Progenitor cell of endocrine pancreas (in vitro differentiated cells): ENCODE results near the gene RNF25. TPM values are rescaled to one million over a fixed set of nuclear protein-coding genes. Genes with fewer than 3 reads are reported as not detected.

Experiments used
- DNase-seq: peaks from one replicate; pipeline ENCODE4 v3.0.0; 2021; ENCODE audit warnings: low spot score; ENCODE audit not compliant: unreplicated experiment
- H3K27ac Mint-ChIP-seq: 2 replicates; pipeline ENCODE4 v1.8.0; 2021; ENCODE audit warnings: mild to moderate bottlenecking, moderate library complexity, mixed read lengths
- H3K27me3 Mint-ChIP-seq: 2 replicates; pipeline ENCODE4 v1.8.0; 2021; ENCODE audit warnings: mixed read lengths
- H3K36me3 Mint-ChIP-seq: 2 replicates; pipeline ENCODE4 v1.8.0; 2022; ENCODE audit warnings: mixed read lengths; ENCODE audit not compliant: insufficient read depth
- H3K4me1 Mint-ChIP-seq: 2 replicates; pipeline ENCODE4 v1.8.0; 2021; ENCODE audit warnings: low read depth, mixed read lengths
- H3K4me3 Mint-ChIP-seq: 2 replicates; pipeline ENCODE4 v1.8.0; 2021; ENCODE audit warnings: low read depth, mild to moderate bottlenecking, moderate library complexity, mixed read lengths
- H3K9me3 Mint-ChIP-seq: 2 replicates; pipeline ENCODE4 v1.8.0; 2021; ENCODE audit warnings: low read depth, mixed read lengths
- total RNA-seq: library from RNA; stranded (reverse); gene quantifications from 2 replicates; pipeline ENCODE4 v1.2.1, GENCODE V29; 2021
- TF ChIP-seq, protein P1 (sequence below): fragments of 200-600 bp; sonication (generic); IDR thresholded peaks from one replicate; pipeline ENCODE4 v1.5.0; 2021; ENCODE audit warnings: antibody characterized with exemption, mild to moderate bottlenecking; ENCODE audit not compliant: unreplicated experiment

The RNF25 gene
- total RNA-seq, 1 donor from 2014 or later, result 28.7 TPM

DNA sequence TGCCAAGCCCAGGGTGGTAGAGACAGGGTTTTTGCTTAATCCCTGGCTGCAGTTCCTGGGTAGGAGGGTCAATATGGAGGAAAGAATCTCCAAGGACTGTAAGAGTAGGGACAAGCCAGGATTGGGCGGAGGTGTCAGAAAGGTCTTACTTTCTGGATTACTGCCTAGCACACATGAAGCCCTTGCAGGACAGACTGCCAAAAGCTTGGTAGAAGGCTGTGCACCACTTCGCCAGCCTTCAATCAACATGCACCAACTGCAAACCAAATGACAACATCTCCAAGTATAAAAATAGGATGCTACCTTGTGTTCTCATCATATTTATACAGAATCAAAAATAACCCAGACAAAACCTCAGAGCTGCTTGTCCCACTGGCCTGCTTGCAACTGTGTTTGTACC lies 16.1 kb downstream of the RNF25 start:
- Mint-ChIP-seq H3K36me3 (peaks cover 3% of the 10 kb centered on the region), H3K27ac (no peak overlapping the region), H3K4me1 (peaks cover 21% of the 10 kb centered on the region), H3K27me3 (no peaks in the 10 kb centered on the region), H3K9me3 (no peaks in the 10 kb centered on the region), H3K4me3 (no peak overlapping the region)
- DNase-seq, result no peak
- TF ChIP-seq, protein P1, sequence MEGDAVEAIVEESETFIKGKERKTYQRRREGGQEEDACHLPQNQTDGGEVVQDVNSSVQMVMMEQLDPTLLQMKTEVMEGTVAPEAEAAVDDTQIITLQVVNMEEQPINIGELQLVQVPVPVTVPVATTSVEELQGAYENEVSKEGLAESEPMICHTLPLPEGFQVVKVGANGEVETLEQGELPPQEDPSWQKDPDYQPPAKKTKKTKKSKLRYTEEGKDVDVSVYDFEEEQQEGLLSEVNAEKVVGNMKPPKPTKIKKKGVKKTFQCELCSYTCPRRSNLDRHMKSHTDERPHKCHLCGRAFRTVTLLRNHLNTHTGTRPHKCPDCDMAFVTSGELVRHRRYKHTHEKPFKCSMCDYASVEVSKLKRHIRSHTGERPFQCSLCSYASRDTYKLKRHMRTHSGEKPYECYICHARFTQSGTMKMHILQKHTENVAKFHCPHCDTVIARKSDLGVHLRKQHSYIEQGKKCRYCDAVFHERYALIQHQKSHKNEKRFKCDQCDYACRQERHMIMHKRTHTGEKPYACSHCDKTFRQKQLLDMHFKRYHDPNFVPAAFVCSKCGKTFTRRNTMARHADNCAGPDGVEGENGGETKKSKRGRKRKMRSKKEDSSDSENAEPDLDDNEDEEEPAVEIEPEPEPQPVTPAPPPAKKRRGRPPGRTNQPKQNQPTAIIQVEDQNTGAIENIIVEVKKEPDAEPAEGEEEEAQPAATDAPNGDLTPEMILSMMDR, result no peak

DNA sequence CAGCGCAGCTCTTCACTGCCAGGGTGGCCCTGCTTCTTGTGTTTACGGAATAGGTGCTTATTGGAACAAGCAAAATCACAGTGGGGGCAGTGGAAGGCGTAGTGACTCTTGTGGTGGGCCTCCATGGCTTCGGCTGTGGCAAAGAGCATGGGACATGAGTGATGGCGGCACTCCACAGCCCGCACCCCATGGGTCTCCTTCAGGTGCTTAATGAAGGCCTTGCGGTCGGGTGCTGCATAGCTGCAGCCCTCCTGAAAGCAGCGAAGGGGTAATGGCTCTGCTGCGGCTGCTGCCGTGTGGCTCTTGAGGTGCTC lies 23.1 kb downstream of the RNF25 start:
- TF ChIP-seq, protein P1, result no peak
- Mint-ChIP-seq H3K36me3 (peaks cover 7% of the 10 kb centered on the region), H3K4me3 (no peak overlapping the region), H3K27ac (no peak overlapping the region), H3K9me3 (no peaks in the 10 kb centered on the region), H3K27me3 (no peaks in the 10 kb centered on the region), H3K4me1 (no peaks in the 10 kb centered on the region)
- no peak for DNase-seq

DNA sequence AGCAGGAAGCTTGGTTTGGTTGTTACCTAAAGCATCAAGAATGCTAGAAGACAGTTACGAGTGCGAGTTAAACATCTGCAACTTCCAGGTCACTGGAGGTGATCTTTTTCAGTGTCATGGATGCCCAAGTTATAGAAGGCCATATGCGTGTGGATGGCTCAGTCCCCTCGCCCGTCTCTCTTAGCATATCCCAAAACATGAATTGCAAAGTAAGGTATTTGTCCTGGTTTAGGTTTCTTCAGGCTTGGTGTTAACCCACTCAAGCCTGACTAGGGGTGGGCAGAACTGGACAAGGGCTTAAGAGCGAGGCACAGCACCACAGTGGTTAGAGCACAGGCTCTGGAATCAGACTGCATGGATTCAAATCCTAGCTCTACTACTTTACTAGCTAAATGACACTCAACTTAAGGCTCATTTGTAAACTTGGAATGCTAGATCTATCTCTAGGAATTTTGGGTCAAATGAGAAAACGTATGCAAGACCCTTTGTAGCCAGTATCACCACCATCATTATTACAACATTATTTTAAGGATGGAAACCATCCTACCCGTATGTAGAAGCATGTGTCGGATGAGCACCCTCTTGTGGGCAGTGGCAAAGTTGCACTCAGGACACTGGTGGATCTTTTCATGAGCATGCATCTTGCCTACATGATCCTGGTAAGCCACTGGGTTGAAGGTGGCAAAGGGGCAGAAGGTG lies 23.6 kb downstream of the RNF25 start:
- TF ChIP-seq, protein P1, result peak; percentile 80
- DNase-seq, result no peak

DNA sequence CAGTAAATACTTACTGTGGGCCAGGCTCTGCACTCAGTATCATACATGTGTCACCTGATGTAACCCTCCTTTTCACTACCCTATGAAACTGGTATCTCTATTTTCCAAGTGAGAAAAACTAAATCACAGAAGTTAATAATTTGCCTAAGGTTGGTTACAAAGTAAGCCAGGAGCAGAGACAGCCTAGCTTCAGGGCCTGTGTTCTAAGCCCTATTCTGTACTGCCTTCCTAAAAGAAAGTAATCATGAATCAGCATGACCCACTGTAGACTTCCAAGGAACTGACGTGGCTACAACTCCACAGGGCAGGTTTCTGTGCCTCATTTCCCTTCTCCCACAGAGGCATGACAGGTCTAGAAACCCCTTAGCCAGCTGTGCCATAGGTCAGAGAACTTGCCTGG lies 26.7 kb downstream of the RNF25 start:
- TF ChIP-seq, protein P1, result no peak
- Mint-ChIP-seq H3K4me1 (no peaks in the 10 kb centered on the region), H3K9me3 (no peaks in the 10 kb centered on the region), H3K4me3 (no peak overlapping the region), H3K27ac (no peak overlapping the region), H3K36me3 (peaks cover 8% of the 10 kb centered on the region), H3K27me3 (no peaks in the 10 kb centered on the region)
- no peak for DNase-seq

More for the DNA sequence above, 23.6 kb downstream of the RNF25 start:
- Mint-ChIP-seq H3K27ac (no peak overlapping the region), H3K4me3 (no peak overlapping the region), H3K36me3 (peaks cover 7% of the 10 kb centered on the region), H3K9me3 (no peaks in the 10 kb centered on the region), H3K27me3 (no peaks in the 10 kb centered on the region), H3K4me1 (no peaks in the 10 kb centered on the region)

DNA sequence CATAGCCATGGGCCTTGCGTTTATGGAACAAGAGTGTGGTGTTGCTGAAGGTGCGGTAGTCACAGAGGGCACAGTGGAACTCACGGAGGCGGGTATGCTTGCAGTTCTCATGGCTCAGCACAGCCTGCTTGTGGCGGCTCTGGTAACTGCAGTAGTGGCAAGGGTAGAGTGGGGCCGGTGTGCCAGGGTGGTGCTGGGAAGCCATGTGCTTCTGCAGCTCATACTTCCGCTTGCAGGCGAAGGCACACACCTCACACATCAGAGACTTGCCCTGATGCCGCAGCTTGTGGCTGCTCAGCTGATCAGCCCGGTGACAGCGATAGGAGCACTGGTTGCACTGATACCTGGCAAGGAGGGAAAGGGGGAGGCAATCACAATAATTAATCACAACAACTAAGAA lies 27.1 kb downstream of the RNF25 start:
- Mint-ChIP-seq H3K36me3 (peaks cover 8% of the 10 kb centered on the region), H3K4me3 (no peak overlapping the region), H3K27ac (peak overlapping the region; percentile 52), H3K27me3 (no peaks in the 10 kb centered on the region), H3K4me1 (no peaks in the 10 kb centered on the region), H3K9me3 (no peaks in the 10 kb centered on the region)
- TF ChIP-seq, protein P1, result no peak
- DNase-seq, result no peak
